Measurements from ENCODE around the gene SNRNP200.

The SNRNP200 gene

DNA sequence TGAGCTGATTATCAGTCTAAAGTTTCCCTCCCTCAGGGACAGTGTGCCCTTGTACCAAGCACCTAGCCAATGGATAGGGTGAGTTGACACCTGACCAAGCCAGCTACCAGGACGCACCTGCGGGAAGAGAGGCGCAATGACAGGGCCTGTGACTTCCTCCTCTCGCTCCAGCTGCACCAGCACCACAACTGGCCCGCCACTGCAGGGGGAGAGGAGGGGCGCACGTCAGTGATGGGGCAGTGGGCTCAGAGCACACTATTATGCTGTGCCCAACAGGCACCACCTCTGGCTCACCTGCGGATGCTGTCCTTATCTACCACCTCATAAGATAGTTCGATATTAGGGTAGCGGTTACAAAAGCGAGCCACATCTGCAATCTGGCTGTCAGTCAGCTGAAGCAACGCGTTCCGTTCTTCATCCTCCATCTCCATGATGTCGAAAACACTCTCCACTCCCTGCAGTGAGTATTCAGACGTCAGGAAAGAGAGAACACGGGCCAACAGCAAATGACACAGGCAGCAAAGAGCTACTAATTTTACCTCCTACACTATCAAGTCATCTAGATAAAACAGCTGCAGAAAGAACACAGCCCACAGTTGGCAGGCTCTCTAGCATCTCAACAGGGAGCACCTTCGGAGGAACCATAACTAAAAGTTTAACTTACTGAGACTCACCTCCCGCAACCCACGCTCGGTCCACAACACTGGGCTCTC is 28.4 kb downstream of the SNRNP200 start:
- TF ChIP-seq, protein P1, sequence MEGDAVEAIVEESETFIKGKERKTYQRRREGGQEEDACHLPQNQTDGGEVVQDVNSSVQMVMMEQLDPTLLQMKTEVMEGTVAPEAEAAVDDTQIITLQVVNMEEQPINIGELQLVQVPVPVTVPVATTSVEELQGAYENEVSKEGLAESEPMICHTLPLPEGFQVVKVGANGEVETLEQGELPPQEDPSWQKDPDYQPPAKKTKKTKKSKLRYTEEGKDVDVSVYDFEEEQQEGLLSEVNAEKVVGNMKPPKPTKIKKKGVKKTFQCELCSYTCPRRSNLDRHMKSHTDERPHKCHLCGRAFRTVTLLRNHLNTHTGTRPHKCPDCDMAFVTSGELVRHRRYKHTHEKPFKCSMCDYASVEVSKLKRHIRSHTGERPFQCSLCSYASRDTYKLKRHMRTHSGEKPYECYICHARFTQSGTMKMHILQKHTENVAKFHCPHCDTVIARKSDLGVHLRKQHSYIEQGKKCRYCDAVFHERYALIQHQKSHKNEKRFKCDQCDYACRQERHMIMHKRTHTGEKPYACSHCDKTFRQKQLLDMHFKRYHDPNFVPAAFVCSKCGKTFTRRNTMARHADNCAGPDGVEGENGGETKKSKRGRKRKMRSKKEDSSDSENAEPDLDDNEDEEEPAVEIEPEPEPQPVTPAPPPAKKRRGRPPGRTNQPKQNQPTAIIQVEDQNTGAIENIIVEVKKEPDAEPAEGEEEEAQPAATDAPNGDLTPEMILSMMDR (IDR thresholded peaks at IDR 0.05; ENCODE audit: insufficient read depth, missing control alignments): no peak
- no peak for FAIRE-seq
- DNase-seq (ENCODE audit: insufficient read length, low spot score): no peak

DNA sequence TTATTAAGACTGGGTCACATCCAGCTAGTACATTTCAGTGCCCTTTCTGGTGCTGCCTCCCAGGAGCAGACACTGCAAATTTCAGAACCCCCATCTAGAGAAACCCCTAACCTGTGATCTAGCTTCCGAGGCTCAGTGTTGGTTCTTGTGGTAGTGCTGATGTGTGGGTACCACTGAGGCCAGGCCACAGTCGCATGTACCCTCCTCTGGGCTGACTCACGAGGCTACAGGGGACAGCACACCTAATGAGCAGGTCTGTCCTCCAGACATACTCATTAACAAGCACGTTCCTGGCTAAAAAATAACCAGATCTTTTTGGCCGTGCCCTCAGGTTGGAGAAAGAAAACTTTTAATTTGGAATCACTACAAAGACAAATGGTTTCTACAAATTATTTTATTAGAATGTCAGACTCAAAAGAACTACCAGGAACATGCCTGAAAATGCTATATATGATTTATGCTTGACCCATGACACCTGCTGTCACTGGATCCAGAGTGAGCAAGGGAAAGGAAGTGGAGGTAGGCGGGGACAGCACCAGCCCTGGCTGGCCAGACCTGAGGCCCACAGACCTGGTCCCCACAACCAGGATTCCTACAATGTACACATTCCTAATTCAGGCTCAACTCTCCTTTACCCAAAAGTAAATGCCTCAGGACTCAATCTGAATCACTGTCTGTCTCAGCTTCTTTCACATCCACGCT is 30.8 kb downstream of the SNRNP200 start:
- DNase-seq (ENCODE audit: insufficient read length, low spot score) (no peak), FAIRE-seq (no peak)
- TF ChIP-seq, protein P1 (IDR thresholded peaks at IDR 0.05; ENCODE audit: insufficient read depth, missing control alignments): no peak

DNA sequence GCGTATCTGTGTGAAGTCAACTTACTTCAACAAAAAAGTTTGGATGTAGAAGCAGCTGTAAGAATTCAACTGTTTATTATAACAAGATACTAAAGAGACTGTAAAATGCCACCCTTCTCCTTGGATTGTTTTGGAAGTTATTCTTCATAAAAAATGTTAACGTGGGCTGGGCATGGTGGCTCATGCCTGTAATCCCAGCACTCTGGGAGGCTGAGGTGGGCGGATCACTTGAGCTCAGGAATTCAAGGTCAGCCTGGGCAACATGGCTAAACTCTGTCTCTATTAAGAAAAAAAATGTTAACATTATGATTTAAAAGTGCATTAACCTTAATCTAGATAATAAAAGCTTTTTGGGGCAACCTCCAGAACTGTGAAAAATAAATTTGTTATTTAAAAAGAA is 31.6 kb downstream of the SNRNP200 start:
- TF ChIP-seq, protein P1 (IDR thresholded peaks at IDR 0.05; ENCODE audit: insufficient read depth, missing control alignments): no peak
- FAIRE-seq: no peak
- no peak for DNase-seq (ENCODE audit: insufficient read length, low spot score)

DNA sequence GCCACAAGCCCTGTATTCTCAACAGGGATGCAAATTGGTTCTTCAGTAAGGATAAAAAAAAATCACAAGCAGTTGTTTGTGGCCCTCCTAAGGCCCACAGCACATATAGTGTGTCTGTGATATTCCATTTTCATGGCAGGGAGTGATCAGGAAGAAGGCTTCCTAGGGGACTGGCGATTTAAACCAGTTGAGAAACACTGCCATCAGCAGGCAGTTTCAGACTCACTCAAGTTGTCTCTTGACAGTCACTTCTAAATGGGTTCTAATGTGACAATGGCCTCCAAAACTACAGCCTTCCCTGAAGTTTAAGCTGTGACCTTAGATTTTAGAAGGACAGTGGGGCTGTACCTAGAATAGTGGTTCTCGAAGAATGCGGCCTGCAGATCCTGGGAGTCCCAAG is 33.4 kb downstream of the SNRNP200 start:
- FAIRE-seq: no peak
- no peak for DNase-seq (ENCODE audit: insufficient read length, low spot score)
- TF ChIP-seq, protein P1 (IDR thresholded peaks at IDR 0.05; ENCODE audit: insufficient read depth, missing control alignments): no peak

DNA sequence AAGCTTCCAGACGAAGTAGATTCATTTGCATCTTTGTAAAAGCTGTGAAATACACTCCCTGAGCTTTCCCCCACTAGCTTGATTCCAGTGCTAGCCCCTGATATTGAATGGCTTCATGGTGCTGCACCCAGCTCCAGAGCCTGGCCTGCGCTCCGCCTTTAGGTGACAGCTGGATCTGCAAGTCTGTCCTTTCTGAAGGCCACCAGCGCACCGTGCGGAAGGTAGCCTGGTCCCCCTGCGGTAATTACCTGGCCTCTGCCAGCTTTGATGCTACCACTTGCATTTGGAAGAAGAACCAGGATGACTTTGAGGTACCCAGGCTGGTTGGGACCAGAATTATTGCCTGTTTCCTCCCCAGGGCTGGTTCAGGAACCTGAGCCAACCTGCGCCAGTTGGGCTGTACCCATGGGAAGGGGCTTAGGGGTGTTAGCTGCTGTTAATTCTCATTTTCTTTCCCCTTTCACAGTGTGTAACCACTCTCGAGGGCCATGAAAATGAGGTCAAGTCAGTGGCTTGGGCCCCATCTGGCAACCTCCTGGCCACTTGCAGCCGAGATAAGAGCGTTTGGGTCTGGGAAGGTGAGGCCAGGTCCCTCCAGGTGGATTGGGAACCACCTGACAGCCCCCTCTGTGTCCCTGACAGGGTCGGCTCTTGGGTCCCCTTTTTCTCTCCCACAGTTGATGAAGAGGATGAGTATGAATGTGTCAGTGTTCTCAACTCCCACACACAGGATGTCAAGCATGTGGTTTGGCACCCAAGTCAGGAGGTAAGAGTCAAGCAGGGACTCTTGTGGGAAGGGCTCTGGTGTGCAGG is 38.0 kb downstream of the SNRNP200 start:
- DNase-seq (ENCODE audit: insufficient read length, low spot score) (no peak), FAIRE-seq (no peak)
- TF ChIP-seq, protein P1 (IDR thresholded peaks at IDR 0.05; ENCODE audit: insufficient read depth, missing control alignments): peak; percentile 22

DNA sequence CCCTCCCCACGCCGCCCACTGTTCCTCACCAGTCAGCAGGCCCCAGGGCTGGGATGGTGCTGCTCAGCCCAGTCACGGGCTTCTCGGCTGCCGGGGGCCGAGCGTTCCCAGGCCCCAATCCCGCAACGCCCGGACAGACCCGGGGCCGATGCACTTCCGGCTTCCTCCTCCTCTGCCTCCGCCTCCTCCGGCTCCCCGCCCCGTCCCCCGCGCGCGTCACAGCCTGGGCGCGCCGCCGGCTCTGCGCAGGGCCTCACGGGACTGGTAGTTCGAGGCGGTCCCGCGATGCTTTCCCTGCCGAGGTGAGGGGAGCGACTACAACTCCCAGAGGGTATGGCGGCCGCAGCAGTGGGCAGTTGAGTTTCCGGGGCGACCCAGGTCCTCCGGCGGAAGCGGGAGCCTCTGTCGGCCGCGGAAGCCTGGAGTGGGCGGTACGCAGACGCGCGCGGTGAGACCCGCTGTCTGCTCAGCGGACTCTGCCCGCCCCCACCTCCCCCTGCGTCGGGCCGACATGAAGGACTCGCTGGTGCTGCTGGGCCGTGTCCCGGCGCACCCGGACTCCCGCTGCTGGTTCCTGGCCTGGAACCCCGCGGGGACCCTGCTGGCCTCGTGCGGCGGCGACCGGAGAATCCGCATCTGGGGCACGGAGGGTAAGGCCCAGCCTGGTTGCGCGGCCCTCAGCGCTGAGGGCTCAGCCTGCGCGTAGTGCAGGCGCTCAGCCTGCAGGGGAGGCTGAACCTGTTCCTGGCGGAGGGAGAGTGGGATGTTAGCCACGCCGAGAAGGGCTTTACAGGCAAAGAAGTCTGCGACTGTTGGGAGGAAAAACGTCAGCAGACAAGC is 39.3 kb downstream of the SNRNP200 start, which contains the start of the genes CIAO1 and TMEM127:
CIAO1 (plus strand) TSS at position 386 of the 840 bp plus-strand sequence; CDS start at position 512, 126 bp downstream.
TMEM127 (minus strand) TSS at position 158 of the 840 bp plus-strand sequence. CDS start 616 bp downstream, outside the sequence.
- TF ChIP-seq, protein P1 (IDR thresholded peaks at IDR 0.05; ENCODE audit: insufficient read depth, missing control alignments): no peak
- FAIRE-seq (no peak), DNase-seq (ENCODE audit: insufficient read length, low spot score) (peak; percentile 90)

All from D721Med (cell line).